Right atrium auricular region (tissue), 2 donors: ENCODE data around the gene HNRNPU. TPM values are rescaled to one million over a fixed set of nuclear protein-coding genes. Genes with fewer than 3 reads are reported as not detected.

ENCODE experiments used
- DNase-seq: peaks from one replicate; pipeline ENCODE4 v3.0.0-alpha.2; 2019; ENCODE audit warnings: low spot score
- H3K27ac ChIP-seq, 2 donors: fragments of 200-600 bp; sonication (generic); 1 replicate in 1 of 2; 2 replicates in 1 of 2; pipeline ENCODE4 v1.5.1; 2016 to 2019
- H3K27me3 ChIP-seq, 2 donors: fragments of 200-600 bp; sonication (generic); one replicate each; pipeline versions ENCODE4 v1.5.1 to v1.6.0; 2017 to 2019
- H3K36me3 ChIP-seq: fragments of 200-600 bp; sonication (generic); one replicate; pipeline ENCODE4 v1.5.1; 2016
- H3K4me1 ChIP-seq, 2 donors: fragments of 200-600 bp; sonication (generic); one replicate each; pipeline versions ENCODE4 v1.5.1 to v1.6.0; 2017 to 2019
- H3K4me3 ChIP-seq, 2 donors: fragments of 200-600 bp; sonication (generic); 1 replicate in 1 of 2; 2 replicates in 1 of 2; pipeline ENCODE4 v1.5.1; 2017 to 2019; ENCODE audit warnings: mild to moderate bottlenecking in 1 of 2, moderate library complexity in 1 of 2
- H3K9me3 ChIP-seq, 2 donors: fragments of 200-600 bp; sonication (generic); one replicate each; pipeline ENCODE4 v1.5.1; 2019
- CTCF ChIP-seq, 2 donors: fragments of 200-600 bp; sonication (generic); IDR thresholded peaks; one replicate each; pipeline ENCODE4 v1.5.1; 2019; ENCODE audit warnings: antibody characterized with exemption in 2 of 2
- total RNA-seq, 2 donors: library from RNA; depleted of rRNA; stranded (reverse); fragments of >200 nt; gene quantifications; one replicate each; pipeline ENCODE4 v1.1.0, GENCODE V29; 2016

The HNRNPU gene
- total RNA-seq, 2 donors from 2014 or later: 175 to 206 TPM

GRCh38 chr1:244850099-244850852, 14.1 kb downstream of the HNRNPU start:
- peaks cover 0 to 11% of the 10 kb centered on the region in 2 donors for H3K4me1 ChIP-seq
- no peak overlapping the region for H3K4me3 ChIP-seq
- H3K27ac ChIP-seq: peak overlapping the region in 1 of 2 donors; percentile 19
- H3K27me3 ChIP-seq: no peaks in the 10 kb centered on the region
- TF ChIP-seq CTCF (IDR thresholded peaks at IDR 0.05): no peak
- DNase-seq: no peak
- H3K9me3 ChIP-seq: no peaks in the 10 kb centered on the region
- H3K36me3 ChIP-seq: peaks cover 71% of the 10 kb centered on the region

GRCh38 chr1:244849189-244849866, 15.0 kb downstream of the HNRNPU start:
- no peak for TF ChIP-seq CTCF (IDR thresholded peaks at IDR 0.05)
- H3K4me1 ChIP-seq: peaks cover 0 to 1% of the 10 kb centered on the region in 2 donors

GRCh38 chr1:244846653-244847052, 17.7 kb downstream of the HNRNPU start:
- Histone ChIP-seq H3K9me3 (no peaks in the 10 kb centered on the region), H3K36me3 (peaks cover 70% of the 10 kb centered on the region), H3K4me1 (peaks cover 0 to under 1% of the 10 kb centered on the region in 2 donors), H3K4me3 (no peak overlapping the region), H3K27ac (no peak overlapping the region), H3K27me3 (no peaks in the 10 kb centered on the region)
- no peak for DNase-seq
- no peak for TF ChIP-seq CTCF (IDR thresholded peaks at IDR 0.05)

More at GRCh38 chr1:244849189-244849866, 15.0 kb downstream of the HNRNPU start:
- Histone ChIP-seq H3K27me3 (no peaks in the 10 kb centered on the region), H3K36me3 (peaks cover 71% of the 10 kb centered on the region), H3K27ac (no peak overlapping the region), H3K9me3 (no peaks in the 10 kb centered on the region), H3K4me3 (no peak overlapping the region)
- no peak for DNase-seq

- no peaks in the 10 kb centered on the region for H3K9me3 ChIP-seq
- no peak overlapping the region for H3K27ac ChIP-seq
- no peak for TF ChIP-seq CTCF (IDR thresholded peaks at IDR 0.05)
- peaks cover 73% of the 10 kb centered on the region for H3K36me3 ChIP-seq
- peaks cover 0 to 22% of the 10 kb centered on the region in 2 donors for H3K4me1 ChIP-seq
- no peaks in the 10 kb centered on the region for H3K27me3 ChIP-seq
- DNase-seq: no peak
- no peak overlapping the region for H3K4me3 ChIP-seq
These were observed 19.9 kb downstream of the HNRNPU start for GRCh38 chr1:244844155-244845121.

- no peak overlapping the region for H3K27ac ChIP-seq
- no peaks in the 10 kb centered on the region for H3K27me3 ChIP-seq
- H3K4me1 ChIP-seq: peaks cover 0 to 30% of the 10 kb centered on the region in 2 donors
- DNase-seq: no peak
- peaks cover 70% of the 10 kb centered on the region for H3K36me3 ChIP-seq
- H3K9me3 ChIP-seq: no peaks in the 10 kb centered on the region
- H3K4me3 ChIP-seq: no peak overlapping the region
- TF ChIP-seq CTCF (IDR thresholded peaks at IDR 0.05): no peak
These were observed 21.0 kb downstream of the HNRNPU start for GRCh38 chr1:244843148-244843978.
